Measurements from ENCODE around the gene CHST3.

- TF ChIP-seq GATA2 (IDR thresholded peaks at IDR 0.05; ENCODE audit: low read depth, low read length), result no peak
- no peak for TF ChIP-seq GATA3 (IDR thresholded peaks at IDR 0.05; ENCODE audit: low read depth, low read length)
Observed at GRCh38 chr10:72044417-72045041, 80.3 kb downstream of the CHST3 start.

Measured in SH-SY5Y (cell line).